Measurements from ENCODE around the gene GNB5.

GNB5 gene

DNA sequence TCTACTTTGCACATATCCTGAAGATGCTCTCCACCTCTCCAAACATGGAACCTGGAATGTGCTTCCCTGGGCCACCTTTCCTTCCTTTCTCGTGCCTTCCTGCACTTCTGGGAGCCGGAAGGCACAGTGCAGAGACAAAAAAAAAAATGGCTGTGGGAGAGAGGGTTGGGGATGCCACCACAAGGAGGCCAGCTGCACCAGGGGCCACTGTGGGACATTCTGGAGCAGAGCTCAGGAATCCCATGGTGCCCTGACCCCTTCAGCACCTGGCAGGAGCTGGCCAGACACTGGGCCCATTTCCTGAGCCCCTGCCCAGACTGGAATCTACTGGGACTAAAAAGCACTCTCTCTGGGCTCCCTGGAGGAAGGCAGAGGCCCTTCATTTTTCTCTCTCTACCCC, 70.7 kb downstream of the GNB5 start:
- TF ChIP-seq, protein P1, sequence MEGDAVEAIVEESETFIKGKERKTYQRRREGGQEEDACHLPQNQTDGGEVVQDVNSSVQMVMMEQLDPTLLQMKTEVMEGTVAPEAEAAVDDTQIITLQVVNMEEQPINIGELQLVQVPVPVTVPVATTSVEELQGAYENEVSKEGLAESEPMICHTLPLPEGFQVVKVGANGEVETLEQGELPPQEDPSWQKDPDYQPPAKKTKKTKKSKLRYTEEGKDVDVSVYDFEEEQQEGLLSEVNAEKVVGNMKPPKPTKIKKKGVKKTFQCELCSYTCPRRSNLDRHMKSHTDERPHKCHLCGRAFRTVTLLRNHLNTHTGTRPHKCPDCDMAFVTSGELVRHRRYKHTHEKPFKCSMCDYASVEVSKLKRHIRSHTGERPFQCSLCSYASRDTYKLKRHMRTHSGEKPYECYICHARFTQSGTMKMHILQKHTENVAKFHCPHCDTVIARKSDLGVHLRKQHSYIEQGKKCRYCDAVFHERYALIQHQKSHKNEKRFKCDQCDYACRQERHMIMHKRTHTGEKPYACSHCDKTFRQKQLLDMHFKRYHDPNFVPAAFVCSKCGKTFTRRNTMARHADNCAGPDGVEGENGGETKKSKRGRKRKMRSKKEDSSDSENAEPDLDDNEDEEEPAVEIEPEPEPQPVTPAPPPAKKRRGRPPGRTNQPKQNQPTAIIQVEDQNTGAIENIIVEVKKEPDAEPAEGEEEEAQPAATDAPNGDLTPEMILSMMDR (IDR thresholded peaks at IDR 0.05; ENCODE audit: borderline replicate concordance, control extremely low read depth, extremely low read depth, insufficient read depth, missing control alignments): no peak
- in situ Hi-C loops (cut with MboI; ENCODE audit: low sequenced_read_pairs, unreplicated experiment): no loop called here

GRCh38 chr15:52118969-52119749, 72.0 kb downstream of the GNB5 start:
- in situ Hi-C loops (cut with MboI; ENCODE audit: low sequenced_read_pairs, unreplicated experiment): no loop called here
- DNase-seq (ENCODE audit: low spot score): no peak
- TF ChIP-seq, protein P1 (IDR thresholded peaks at IDR 0.05; ENCODE audit: borderline replicate concordance, control extremely low read depth, extremely low read depth, insufficient read depth, missing control alignments): no peak

More for the DNA sequence above, 70.7 kb downstream of the GNB5 start:
- no peak for DNase-seq (ENCODE audit: low spot score)

DNA sequence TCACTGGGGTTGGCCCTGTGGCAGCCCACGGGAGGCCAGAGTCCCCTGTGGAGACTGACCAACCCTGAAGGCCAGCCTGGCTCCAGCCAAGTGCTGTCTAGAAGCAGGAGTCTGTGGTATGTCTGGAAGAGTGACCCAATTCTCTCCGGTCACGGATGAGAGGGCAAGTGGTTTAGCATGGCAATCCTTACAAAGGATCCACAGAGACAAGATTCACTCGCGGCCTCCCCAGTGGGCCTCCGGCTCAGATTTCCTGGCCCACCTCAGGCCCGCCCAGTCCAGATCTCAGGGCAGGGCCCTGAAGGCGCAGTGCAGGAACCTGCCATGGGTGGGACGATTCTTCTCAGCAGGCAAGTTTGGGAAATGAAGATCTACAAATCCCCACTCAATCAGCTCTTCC, 73.6 kb downstream of the GNB5 start:
- no peak for DNase-seq (ENCODE audit: low spot score)
- TF ChIP-seq, protein P1 (IDR thresholded peaks at IDR 0.05; ENCODE audit: borderline replicate concordance, control extremely low read depth, extremely low read depth, insufficient read depth, missing control alignments): no peak
- in situ Hi-C loops (cut with MboI; ENCODE audit: low sequenced_read_pairs, unreplicated experiment): no loop called here

DNA sequence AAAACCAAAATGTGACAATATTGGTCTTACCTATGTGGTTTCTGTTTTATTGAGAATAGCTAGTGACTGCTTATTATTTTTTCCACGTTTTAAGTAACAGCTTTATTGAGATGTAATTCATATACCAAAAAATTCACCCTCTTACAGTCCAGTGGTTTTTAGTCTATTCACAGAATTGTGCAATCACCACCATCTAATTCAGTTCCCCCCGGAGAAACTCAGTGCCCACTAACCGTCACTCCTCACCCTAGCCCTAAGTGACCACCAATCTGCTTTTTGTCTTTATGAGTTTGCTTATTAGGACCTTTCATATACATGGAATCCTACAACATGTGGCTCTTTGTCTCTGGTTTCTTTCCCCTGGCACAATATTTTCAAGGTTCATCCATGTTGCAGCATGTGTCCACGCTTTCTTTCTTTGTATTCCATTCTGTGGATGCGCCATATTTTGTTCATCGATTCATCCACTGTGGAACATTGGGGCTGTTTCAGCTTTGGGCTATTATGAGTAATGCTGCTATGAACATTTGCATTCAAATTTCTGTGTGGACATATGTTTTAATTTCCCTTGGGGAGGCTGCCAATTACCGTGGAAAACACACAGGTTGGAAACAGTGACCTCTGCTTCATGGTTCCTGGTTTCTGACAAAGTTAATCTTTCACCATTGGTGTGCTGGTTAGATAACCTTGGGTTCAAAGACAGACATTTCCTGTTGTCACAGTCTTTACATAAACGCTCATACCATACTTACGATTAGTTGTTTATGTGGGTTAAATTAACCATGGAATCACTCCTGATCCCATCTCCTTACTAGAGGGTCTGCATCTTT, 75.4 kb downstream of the GNB5 start:
- TF ChIP-seq, protein P1 (IDR thresholded peaks at IDR 0.05; ENCODE audit: borderline replicate concordance, control extremely low read depth, extremely low read depth, insufficient read depth, missing control alignments): no peak
- in situ Hi-C loops (cut with MboI; ENCODE audit: low sequenced_read_pairs, unreplicated experiment): no loop called here
- DNase-seq (ENCODE audit: low spot score): no peak

DNA sequence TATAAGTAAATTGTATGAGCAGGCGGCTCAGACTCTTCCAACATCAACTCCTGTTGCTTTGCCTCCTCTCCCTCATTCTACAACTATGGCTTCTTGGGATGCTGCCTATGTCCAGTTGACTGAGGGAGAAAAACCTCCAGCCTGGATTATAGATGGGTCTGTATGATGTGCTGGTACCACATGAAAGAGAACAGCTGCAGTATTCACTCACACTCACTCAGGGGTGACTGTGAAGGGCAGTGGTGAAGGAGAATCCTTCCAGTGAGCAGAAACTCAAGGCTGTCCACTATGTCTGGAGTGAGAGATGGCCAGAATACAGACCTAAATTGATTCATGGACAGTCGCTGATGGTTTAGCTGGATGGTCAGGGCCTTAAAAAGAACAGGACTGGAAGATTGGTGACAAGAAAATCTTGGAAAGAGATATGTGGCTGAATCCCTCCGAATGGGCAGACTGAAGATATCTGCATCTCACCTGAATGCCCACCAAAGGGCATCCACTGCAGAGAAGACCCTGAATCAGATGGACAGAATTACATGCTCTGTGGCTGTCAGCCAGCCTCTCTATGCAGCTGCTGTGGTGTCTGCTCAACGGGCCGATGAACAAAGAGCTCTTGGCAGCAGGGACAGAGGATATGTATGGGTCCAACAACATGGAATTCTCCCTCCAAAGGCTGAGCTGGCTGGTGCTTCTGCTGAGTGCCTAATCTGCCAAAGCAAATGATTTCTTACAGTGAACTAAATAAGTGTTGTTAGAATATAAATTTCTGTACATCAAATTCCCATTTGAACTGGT, 76.7 kb downstream of the GNB5 start:
- no peak for DNase-seq (ENCODE audit: low spot score)
- in situ Hi-C loops (cut with MboI; ENCODE audit: low sequenced_read_pairs, unreplicated experiment): no loop called here
- TF ChIP-seq, protein P1 (IDR thresholded peaks at IDR 0.05; ENCODE audit: borderline replicate concordance, control extremely low read depth, extremely low read depth, insufficient read depth, missing control alignments): no peak

DNA sequence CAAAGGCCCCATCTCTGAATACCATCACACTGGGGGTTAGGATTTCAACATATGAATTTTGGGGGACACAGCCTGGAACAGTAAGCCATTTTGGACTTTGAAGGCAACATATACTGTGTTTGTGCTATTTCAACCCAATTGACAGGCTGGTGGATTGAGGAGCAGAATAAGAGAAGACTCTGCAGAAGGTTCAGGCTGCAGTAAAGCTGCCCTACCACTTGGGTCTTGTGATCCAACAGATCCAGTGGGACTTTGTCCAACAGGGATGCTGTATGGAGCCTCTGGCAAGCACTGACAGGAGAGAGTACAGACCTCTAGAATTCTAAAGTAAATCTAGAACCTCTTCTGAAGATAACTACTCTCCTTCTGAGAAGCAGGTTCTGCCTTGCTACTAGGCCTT, 77.5 kb downstream of the GNB5 start:
- in situ Hi-C loops (cut with MboI; ENCODE audit: low sequenced_read_pairs, unreplicated experiment): no loop called here
- TF ChIP-seq, protein P1 (IDR thresholded peaks at IDR 0.05; ENCODE audit: borderline replicate concordance, control extremely low read depth, extremely low read depth, insufficient read depth, missing control alignments): no peak
- DNase-seq (ENCODE audit: low spot score): no peak
